T-helper 2 cell treated with Interferon-gamma antibody and Interleukin-4, amounts not matched to agents 100 ng/mL and 5 ng/mL, for 36 hours (primary cell): ENCODE data around the gene PGM2. TPM values are rescaled to one million over a fixed set of nuclear protein-coding genes. Genes with fewer than 3 reads are reported as not detected.
"Not testable (repeated sequence)": the region's sequence is repeated elsewhere in the genome, so short reads cannot be mapped to it uniquely, and the experiment has no call there.

Experiments
- intact Hi-C: fragments of 100-400 bp; cut with micrococcal nuclease; formaldehyde crosslinking; loops from one replicate; pipeline ENCODE4 v1.15.1; 2023
- total RNA-seq: library from RNA; stranded (reverse); gene quantifications from 2 replicates; pipeline ENCODE4 v1.2.3, GENCODE V29; 2022

PGM2 gene
- 37.9 and 39.7 TPM in 2 replicates for total RNA-seq

DNA sequence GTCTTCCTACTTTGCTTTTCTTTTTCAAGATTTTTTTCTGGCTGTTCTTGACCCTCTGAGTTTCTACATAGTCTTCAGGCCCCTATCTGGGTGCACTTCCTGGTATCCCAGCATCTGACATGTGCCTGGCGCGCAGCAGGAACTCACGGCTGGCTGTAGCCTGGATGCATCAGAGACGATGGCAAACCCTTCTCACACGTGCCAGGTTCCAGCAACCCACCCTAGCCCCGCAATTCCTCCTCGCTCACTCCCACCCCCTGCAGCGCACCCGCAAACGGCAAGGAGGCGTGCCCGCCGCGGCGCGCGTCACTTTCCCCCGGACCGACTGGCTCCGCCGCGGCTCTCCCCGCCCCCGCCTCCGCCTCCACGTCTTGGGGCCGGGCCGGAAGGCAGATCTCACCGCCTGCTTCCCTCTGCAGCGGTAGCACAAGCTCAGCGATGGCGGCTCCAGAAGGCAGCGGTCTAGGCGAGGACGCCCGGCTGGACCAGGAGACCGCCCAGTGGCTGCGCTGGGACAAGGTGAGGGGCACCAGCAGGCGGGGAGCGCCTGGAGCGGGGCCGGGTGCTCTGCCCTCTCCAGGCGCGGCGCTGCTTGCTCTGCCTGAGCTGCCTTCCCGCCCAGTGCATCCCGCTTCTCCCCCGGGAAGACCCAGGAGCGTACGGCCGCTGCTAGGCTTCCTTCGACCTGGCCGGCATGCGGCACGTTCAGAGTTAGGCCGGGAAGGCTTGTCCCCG, at the start of gene PGM2:
Gene PGM2, plus strand, starts transcription at position 392 of the 735 bp plus-strand sequence. Its CDS starts 47 bp downstream, at position 439.
- intact Hi-C loops, result loop anchor here (1.0 kb wide), 4 partner anchors 10 to 151 kb away; partner anchors contain the start of genes RELL1 and TBC1D1

GRCh38 chr4:37779896-37780295, 46.6 kb upstream of the PGM2 start:
- intact Hi-C loops, result loop anchor here (1.0 kb wide), 1 partner anchor 177 kb away; no protein-coding TSS in a partner anchor

GRCh38 chr4:37780444-37781130, 45.9 kb upstream of the PGM2 start:
- intact Hi-C loops, result loop anchor here (1.0 kb wide), 1 partner anchor 177 kb away; no protein-coding TSS in a partner anchor

- intact Hi-C loops, result no loop called here
Observed at GRCh38 chr4:37781131-37781455, 45.4 kb upstream of the PGM2 start.

DNA sequence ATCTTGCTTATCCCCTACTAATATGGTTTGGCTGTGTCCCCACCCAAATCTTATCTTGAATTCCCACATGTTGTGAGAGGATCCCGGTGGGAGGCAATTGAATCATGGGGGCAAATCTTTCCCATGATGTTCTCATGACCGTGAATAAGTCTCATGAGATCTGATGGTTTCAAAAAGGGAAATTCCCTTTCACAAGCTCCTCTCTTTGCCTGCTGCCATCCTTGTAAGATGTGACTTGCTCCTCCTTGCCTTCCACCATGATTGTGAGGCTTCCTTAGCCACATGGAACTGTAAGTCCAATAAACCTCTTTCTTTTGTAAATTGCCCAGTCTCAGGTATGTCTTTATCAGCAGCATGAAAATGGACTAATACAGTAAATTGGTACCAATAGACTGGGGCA, 40.2 kb upstream of the PGM2 start:
- intact Hi-C loops, result not testable (repeated sequence)

DNA sequence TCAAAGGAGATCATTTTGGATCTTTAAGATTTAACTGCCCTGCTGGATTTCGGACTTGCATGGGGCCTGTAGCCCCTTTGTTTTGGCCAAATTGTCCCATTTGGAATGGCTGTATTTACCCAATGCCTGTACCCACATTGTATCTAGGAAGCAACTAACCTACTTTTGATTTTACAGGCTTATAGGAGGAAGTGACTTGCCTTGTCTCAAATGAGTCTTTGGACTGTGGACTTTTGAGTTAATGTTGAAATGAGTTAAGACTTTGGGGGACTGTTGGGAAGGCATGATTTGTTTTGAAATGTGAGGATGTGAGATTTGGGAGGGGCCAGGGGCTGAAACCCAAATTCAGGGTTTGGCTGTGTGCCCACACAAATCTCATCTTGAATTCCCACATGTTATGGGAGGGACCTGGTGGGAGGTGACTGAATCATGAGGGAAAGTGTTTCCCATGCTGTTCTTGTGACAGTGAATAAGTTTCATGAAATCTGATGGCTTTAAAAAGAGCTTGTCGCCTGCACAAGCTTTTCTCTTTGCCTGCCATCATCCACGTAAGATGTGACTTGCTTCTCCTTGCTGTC, 38.5 kb upstream of the PGM2 start:
- intact Hi-C loops, result not testable (repeated sequence)

DNA sequence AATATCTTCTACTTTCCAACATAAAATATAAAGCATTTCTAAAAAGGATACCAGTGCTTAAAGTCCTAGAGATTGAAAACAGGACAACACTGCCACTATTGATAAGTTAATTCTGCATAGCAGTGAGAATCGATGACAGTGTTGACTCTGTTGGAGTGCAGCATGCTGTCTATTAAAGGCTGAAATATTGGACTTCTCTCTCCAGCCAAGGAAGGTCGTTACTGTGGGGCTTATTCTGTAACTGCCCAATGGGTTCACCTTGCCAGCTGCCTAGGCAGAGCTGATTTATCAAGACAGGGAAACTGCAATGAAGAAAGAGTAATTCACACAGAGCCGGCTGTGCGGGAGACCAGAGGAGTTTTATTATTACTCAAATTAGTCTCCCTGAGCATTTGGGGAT, 37.7 kb upstream of the PGM2 start:
- intact Hi-C loops, result no loop called here

- intact Hi-C loops, result loop anchor here (2.0 kb wide), 1 partner anchor 339 kb away; a partner anchor contains a TSS
Observed at GRCh38 chr4:37792241-37792640, 34.2 kb upstream of the PGM2 start.

GRCh38 chr4:37793562-37793961, 32.9 kb upstream of the PGM2 start:
- intact Hi-C loops, result loop anchor here (2.0 kb wide), 1 partner anchor 341 kb away; a partner anchor contains a TSS

DNA sequence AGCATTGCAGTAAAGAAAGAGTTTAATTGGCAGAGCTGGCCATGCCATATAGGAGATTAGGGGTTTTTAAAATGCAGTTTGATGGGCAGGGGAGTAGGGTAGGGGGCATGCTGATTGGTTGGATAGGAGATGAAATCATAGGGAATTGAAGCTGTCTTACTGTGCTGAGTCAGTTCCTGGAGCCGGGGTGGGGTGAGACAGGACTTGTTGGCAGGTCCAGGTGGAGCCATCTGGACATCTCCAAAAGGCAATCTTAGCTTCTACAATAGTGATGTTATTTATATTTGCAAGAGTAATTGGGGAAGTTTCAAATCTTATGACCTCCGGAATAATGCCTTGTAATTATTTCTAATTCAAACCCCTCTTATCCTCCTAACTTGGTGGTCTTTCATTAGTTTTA, 32.4 kb upstream of the PGM2 start:
- intact Hi-C loops, result no loop called here

DNA sequence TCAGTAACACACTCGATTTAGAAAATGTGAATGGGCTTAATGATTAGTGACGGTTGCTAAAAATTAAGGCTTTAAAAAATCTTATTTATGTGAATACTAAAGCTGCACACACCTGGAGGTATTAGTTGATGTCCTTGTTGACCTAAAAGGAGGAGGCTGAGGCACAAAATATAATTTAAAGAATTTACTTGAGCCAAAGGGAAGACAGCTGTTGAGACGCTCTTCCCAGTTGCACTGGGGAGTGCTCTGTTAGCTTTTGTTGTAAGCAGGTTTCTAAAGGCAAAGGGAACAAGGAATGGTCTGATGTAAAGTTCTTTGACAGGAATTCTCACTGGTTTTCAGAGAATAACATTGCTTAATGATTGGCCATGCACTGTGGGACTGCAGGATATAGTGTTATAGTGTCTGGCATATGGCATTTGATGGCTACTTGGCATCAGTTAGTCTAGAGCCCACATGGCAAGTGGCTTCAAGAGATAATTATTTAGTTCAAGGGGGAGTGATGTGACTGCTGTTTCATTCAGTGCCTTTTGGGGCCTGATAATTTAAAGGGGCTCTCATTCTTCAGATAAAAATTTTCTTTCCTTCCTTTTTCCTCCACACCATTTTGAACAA, 30.8 kb upstream of the PGM2 start:
- intact Hi-C loops, result no loop called here

DNA sequence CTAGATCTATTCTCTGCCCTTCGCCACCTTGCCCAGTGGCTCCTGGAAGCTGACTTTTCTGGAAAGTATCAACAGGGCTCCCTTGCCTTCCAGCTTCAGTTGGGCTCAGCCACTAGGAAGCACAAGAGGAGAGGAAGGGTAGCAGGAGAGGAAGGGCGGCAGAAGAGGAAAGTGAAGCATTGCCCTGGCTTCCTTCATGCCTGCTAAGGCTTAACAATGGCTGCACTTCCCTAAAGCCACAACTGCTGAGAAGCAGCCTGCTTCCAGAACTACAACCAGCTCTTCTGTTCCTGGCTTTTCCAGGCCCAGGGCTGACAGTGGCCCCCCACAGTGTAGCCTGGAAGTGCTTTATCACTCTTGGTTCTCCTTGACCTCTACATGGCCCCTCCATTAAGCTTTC, 29.1 kb upstream of the PGM2 start:
- intact Hi-C loops, result no loop called here

- intact Hi-C loops, result no loop called here
Observed at GRCh38 chr4:37797923-37798322, 28.6 kb upstream of the PGM2 start.

GRCh38 chr4:37798616-37799015, 27.9 kb upstream of the PGM2 start:
- intact Hi-C loops, result no loop called here

- intact Hi-C loops, result no loop called here
Observed at GRCh38 chr4:37799941-37800554, 26.4 kb upstream of the PGM2 start.

DNA sequence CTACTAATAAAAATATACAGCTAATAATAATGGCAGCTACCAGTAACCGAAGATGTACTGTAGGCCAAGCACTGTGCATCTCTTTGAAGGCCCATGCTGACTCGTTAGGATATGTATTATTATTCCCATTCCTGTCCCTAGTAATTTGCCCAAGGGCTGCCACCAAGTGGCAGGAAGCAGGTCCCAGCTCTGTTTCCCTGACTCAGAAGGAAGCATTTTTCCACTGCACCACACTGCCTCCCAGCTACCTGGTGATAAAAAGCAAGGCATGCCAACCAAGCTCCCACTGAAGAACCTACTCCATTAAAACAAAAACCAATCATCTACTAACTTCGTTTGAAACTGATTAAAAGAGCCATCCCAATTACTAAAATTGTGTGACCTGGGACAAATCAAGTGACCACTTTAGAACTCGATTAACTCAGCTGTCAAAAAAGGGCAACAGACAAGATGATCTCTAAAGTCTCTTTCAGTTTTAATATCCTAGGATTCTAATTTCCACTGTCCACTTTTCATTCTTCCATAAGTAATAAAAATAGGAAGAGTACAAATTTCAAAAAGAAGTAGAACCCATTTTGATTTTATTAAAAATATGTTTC, 24.3 kb upstream of the PGM2 start:
- intact Hi-C loops, result no loop called here

- intact Hi-C loops, result loop anchor here (1.0 kb wide), 2 partner anchors 175 to 232 kb away; no protein-coding TSS in a partner anchor
Observed at GRCh38 chr4:37803348-37803973, 23.0 kb upstream of the PGM2 start.

DNA sequence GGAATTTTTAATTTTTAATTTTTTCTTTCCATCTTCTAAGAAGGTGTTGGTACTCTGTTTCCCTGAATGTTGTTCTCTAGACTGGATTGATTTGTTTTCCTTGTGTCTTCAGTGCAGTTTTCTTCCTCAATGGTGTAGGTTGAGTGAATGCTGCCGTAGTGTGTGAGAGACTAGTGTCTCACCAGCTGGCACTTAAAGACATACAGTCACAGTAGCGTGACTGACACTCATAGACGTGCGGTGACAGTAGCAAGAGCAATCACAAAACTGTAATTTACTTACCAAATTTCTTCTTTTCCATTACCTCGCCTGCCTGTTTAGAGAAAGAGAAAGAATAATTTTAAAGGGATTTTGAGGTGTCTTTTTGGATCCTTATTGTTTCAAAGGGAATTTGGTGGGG, 21.4 kb upstream of the PGM2 start:
- intact Hi-C loops, result no loop called here

DNA sequence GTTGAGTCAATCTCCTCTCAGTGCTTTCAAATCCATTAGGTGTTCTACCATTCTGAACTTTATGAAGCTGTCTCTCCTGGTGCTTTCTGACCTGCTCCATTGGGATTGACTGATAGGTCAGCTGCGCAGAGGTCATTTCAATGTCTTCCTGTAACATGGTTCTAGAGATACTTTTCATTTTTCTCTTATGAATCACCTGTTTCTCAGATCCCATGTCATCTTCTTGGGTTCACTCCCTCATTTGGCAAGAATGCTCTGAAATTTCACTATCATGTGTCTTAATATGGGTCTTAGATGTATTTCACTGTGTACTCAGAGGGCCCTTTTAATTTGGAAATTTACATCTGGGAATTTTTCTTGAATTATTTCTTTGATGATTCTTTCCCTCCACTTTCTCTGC, 13.8 kb upstream of the PGM2 start:
- intact Hi-C loops, result no loop called here

- intact Hi-C loops, result no loop called here
Observed at GRCh38 chr4:37815591-37815990, 10.9 kb upstream of the PGM2 start.
